HG03558 (cell line): ENCODE results near the gene SLC35C1.
"Not testable (repeated sequence)": the region's sequence is repeated elsewhere in the genome, so short reads cannot be mapped to it uniquely, and the experiment has no call there.

Source experiments
- ATAC-seq: cut with Tn5 transposase; IDR thresholded peaks from one replicate; pipeline ENCODE4 v1.9.1; 2021; ENCODE audit warnings: moderate number of reproducible peaks; ENCODE audit not compliant: unreplicated experiment; ENCODE audit errors: extremely low read depth

The SLC35C1 gene

GRCh38 chr11:45840251-45840650 is 35.3 kb downstream of the SLC35C1 start:
- not testable (repeated sequence) for ATAC-seq

- ATAC-seq, result no peak
These were observed 38.4 kb downstream of the SLC35C1 start for GRCh38 chr11:45843158-45843924.

- no peak for ATAC-seq
These were observed 40.1 kb downstream of the SLC35C1 start for GRCh38 chr11:45844822-45845578.

GRCh38 chr11:45846174-45846675 is 41.3 kb downstream of the SLC35C1 start:
- ATAC-seq, result no peak

- ATAC-seq, result peak; percentile 85
These were observed 42.3 kb downstream of the SLC35C1 start, which contains the start of gene CRY2 for GRCh38 chr11:45846974-45847910. Gene CRY2 (plus strand): TSS chr11:45847475. CDS start chr11:45847491, 16 bp downstream.

- no peak for ATAC-seq
These were observed 43.0 kb downstream of the SLC35C1 start for GRCh38 chr11:45847911-45848316.

- ATAC-seq, result no peak
These were observed 43.7 kb downstream of the SLC35C1 start for GRCh38 chr11:45848654-45849081.

GRCh38 chr11:45850446-45850845 is 45.5 kb downstream of the SLC35C1 start:
- ATAC-seq, result no peak

- ATAC-seq, result no peak
These were observed 46.3 kb downstream of the SLC35C1 start for GRCh38 chr11:45851228-45851627.

GRCh38 chr11:45852018-45852711 is 47.2 kb downstream of the SLC35C1 start:
- no peak for ATAC-seq

- ATAC-seq, result peak; percentile 46
These were observed 47.8 kb downstream of the SLC35C1 start for GRCh38 chr11:45852712-45853101.

- no peak for ATAC-seq
These were observed 48.6 kb downstream of the SLC35C1 start for GRCh38 chr11:45853332-45854219.

- no peak for ATAC-seq
These were observed 50.4 kb downstream of the SLC35C1 start for GRCh38 chr11:45855308-45855707.

GRCh38 chr11:45856044-45856468 is 51.1 kb downstream of the SLC35C1 start:
- ATAC-seq, result no peak

GRCh38 chr11:45857961-45858474 is 53.1 kb downstream of the SLC35C1 start:
- ATAC-seq, result no peak

- no peak for ATAC-seq
These were observed 53.9 kb downstream of the SLC35C1 start for GRCh38 chr11:45858751-45859398.

- ATAC-seq, result no peak
These were observed 54.8 kb downstream of the SLC35C1 start for GRCh38 chr11:45859661-45860140.

GRCh38 chr11:45860348-45860747 is 55.4 kb downstream of the SLC35C1 start:
- ATAC-seq, result no peak
